ENCODE results near the gene TMPRSS13.
"Not testable (repeated sequence)": the region's sequence is repeated elsewhere in the genome, so short reads cannot be mapped to it uniquely, and the experiment has no call there.

TMPRSS13 gene

DNA sequence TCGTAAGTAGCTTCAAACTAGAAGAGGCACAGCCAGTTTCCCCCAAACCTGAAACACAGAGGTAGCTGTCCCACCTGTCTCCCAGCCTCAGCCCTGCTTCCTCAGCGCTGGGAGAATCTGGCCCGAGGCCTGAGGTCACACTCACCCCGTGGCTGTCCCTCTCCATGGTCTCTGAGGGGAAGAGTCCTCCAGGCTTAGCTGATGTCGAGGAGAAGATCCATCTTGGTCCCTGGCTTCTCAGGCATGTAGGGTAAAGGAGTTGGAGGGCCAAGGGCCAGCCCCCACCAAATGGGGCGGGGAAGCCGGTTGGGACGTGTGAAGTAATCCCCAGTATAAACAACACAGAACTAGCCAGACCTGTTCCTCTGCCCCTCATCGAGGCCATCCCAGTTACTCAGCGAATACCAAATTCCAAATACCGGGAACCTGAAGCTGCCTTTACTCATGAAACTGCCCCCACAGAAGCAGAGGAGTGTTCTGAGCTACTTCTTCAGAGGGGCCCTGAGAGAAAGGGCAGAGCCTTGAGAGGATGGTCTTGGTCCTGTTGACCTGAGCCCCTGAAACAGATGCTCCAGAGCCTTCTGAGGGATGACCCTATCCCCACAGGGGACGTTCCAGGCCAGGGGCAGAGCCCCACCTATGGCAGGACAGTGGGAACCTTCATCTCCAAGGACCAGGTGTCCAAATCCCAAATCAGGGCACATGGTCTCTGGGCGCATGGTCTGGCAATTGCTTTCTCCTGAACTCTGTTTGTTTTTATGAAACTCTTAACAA is at the start of gene TMPRSS13:
TMPRSS13 (minus strand) TSS at position 261 of the 774 bp plus-strand sequence; CDS start at position 166, 95 bp downstream.
- no peak for DNase-seq

- no peak for DNase-seq
Measured at GRCh38 chr11:117978991-117979390, 49.8 kb upstream of the TMPRSS13 start.

DNA sequence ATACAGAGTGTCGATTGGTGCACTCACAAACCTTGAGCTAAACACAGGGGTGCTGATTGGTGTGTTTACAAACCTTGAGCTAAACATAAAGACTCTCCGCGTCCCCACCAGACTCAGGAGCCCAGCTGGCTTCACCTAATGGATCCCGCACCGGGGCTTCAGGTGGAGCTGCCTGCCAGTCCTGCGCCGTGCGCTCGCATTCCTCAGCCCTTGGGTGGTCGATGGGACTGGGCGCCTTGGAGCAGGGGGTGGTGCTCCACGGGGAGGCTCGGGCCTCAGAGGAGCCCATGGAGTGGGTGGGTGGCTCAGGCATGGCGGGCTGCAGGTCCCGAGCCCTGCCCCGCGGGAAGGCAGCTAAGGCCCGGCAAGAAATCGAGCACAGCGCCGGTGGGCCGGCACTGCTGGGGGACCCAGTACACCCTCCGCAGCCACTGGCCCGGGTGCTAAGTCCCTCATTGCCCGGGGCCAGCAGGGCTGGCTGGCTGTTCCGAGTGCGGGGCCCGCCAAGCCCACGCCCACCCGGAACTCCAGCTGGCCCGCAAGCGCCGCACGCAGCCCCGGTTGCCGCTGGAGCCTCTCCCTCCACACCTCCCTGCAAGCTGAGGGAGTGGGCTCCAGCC is 49.2 kb upstream of the TMPRSS13 start:
- not testable (repeated sequence) for DNase-seq

- not testable (repeated sequence) for DNase-seq
Measured at GRCh38 chr11:117977612-117978264, 48.5 kb upstream of the TMPRSS13 start.

GRCh38 chr11:117977029-117977428 is 47.8 kb upstream of the TMPRSS13 start:
- DNase-seq: no peak

DNA sequence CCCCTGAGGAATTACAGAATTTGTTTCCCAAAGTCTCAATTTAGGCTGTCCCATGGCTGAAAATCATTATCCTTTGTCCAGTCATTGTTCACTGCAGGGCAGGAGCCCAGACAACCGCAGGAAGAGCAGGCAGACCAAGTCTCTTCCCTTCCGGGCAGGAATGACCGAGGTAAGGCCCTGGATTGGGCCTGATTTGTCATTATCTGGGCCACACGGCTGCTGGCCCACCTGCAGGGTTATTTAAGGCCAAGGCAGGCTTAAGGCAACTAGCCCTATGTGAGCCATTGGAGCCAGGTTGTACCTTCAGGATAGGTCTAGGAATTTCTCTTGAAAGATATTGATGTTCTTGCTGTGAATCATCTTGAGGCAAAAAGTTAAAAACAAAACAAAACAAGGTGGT is 47.2 kb upstream of the TMPRSS13 start:
- no peak for DNase-seq

GRCh38 chr11:117973503-117973860 is 44.3 kb upstream of the TMPRSS13 start:
- no peak for DNase-seq

DNA sequence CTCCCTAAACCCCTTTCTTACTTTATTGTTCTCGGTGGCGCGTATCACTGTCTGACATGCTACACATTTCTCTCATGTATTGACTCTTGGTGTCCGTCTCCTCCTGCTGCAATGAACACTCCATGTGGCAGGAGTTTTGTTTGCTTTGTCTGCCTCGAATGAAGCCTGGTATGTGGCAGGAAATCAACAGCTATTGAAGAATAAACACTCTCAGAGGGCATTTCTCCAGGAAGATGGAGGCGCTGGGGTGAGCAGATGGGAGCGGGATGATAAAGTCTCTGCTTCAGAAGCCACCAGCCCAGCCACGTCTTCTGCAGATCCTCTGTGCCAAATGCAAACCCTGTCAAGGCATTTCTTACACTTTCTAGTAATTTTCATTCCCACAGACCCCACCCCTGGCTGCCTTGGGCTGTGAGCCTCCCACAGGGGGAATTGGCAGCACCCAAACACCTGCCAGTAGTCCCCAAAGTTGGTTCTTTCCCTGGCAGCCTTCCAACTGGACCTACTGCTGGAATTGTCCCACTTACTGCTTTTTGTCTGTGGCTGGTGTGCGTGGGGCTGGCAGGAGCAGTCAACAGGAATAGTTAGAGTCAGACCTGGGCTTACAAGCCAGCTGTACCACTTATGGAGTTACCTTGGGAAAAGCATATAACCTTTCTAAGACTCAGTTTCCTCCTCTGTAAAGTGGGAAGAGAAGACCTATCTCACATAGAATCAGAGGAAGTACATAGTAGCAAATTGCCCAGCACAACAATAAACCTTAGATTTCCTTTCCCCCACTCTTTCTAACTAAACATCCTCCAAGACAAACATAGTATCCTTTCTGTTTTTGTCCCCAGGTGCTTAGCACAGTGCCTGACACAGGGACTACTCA is 43.7 kb upstream of the TMPRSS13 start:
- no peak for DNase-seq

- DNase-seq: no peak
Measured at GRCh38 chr11:117972044-117972443, 42.8 kb upstream of the TMPRSS13 start.

- no peak for DNase-seq
Measured at GRCh38 chr11:117970400-117971024, 41.3 kb upstream of the TMPRSS13 start.

GRCh38 chr11:117969160-117969991 is 40.2 kb upstream of the TMPRSS13 start:
- DNase-seq: no peak

DNA sequence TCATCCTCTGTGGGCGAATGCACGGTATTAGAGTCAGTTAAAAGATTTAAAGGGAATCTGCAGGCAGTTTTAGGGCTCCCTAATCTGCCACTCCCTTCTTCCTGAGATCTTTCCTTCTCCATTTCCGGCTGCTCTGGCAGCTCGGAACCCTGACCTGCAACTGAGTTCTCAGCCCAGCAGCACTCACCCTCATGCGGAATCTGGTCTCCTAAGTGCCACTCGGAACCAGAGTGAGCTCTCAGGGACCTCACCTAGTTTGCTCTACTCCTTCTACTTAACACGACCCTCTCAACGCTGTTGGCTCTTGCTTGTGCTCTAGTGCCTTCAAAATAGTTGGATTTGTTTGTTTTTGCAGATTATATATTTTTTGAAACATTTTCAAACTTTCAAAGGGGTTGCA is 37.7 kb upstream of the TMPRSS13 start:
- no peak for DNase-seq

DNA sequence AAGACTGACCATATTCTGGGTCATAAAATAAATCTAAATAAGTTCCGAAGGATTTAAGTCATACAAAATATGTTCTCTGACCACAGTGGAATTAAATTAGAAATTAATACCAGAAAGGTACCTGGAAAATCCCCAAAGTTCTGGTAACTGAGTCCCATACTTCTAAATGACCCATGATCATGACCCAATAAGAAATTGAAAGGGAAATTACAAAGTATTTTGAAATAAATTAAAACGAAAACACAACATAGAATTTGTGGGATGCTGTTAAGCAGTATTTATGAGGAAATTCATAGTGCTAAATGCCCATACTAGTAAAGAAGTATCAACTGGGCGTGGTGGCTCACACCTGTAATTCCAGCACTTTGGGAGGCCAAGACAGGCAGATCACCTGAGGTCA is 33.6 kb upstream of the TMPRSS13 start:
- DNase-seq: no peak

DNA sequence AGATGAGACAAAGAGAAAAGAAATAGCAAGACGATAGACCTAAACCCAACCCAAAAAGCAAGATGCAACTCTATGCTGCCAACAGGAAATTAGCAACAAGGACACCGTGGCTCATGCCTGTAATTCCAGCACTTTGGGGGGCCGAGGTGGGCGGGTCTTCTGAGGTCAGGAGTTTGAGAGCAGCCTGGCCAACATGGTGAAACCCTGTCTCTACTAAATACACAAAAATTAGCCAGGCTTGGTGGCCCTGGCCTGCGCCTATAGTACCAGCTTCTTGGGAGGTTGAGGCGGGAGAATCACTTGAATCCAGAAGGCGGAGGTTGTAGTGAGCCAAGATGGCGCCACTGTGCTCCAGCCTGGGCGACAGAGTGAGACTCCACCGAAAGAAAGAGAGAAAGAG is 32.7 kb upstream of the TMPRSS13 start:
- no peak for DNase-seq

GRCh38 chr11:117960406-117960805 is 31.2 kb upstream of the TMPRSS13 start:
- no peak for DNase-seq

- DNase-seq: no peak
Measured at GRCh38 chr11:117959438-117960149, 30.4 kb upstream of the TMPRSS13 start.

DNA sequence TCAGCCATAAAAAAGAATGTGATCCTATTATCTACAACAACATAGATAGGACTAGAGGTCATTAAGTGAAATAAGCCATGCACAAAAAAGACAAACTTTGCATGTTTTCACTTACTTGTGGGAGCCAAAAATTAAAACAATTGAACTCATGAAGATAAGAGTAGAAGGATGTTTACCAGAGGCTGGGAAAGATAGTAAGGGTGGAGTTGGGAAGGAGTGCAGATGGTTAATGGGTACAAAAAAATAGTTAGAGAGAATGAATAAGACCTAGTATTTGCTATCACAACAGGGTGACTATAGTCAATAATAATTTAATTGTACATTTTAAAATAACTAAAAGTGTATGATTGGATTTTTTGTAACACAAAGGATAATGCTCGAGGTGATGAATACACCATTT is 29.7 kb upstream of the TMPRSS13 start:
- no peak for DNase-seq

- no peak for DNase-seq
Measured at GRCh38 chr11:117953024-117953671, 23.9 kb upstream of the TMPRSS13 start.

DNA sequence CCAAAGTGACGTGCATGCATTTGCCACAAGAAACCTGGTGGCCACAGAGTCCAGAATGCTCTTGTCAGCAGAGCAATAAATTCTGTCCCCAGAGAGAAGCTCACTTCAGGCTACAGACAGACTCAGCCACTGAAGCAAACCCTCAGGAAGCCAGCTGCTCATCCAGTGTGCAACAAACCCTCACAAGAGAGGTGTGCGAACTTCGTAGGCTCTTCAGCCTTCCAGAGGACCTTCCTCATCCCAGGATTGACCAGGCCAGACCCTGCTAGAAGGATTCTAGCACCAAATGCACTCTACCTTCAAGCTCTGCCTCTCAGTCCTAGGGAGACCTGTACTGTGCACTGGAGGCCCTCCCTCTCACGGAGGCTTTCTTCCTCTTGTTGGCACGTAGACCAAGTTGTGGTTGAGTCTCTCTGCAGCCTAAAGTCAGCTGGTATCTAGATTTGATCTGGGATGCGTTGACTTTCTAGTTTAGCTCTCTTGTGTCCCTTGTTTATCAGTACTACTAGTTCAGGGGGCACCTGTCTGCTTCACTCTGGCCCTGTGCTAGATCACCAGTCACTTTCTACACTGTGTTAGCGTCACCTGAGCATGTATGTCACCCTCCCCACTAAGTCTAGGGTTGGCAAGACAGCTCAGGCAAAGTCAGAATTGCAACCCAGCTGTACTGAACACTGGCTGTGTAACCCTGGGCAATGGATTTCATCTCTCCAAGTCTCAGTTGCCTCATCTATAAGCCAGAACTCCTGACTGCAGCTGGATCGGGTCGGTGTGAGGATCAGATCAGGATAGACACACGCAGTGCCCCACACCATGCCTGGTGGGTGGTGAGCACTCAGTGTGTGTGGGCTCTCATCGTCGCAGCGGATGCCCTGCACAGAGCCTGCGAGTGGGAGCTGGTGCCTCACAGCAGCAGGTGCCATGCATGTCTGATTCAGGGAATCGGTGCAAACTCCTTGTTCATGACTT is 22.1 kb upstream of the TMPRSS13 start:
- DNase-seq: no peak

Measured in EL (cell line).